ENCODE data around the gene DCST1.

- TF ChIP-seq CTCF (IDR thresholded peaks at IDR 0.05) (no peak), POLR2A (IDR thresholded peaks at IDR 0.05) (no peak)
These were observed 3.9 kb upstream of the DCST1 start for GRCh38 chr1:155029513-155030242.

Data from esophagus squamous epithelium (tissue), 4 donors.